Left lung (tissue), 10 donors: ENCODE data around the gene GAS2. TPM values are rescaled to one million over a fixed set of nuclear protein-coding genes. Genes with fewer than 3 reads are reported as not detected.
A peak's percentile ranks its signal among the peaks of the same experiment; 100 is the strongest.

Experiments used
- ATAC-seq: fragments of 200-7000 bp; cut with Tn5 transposase; one replicate; pipeline ENCODE4 v1.9.1; 2020; ENCODE audit warnings: moderate library complexity
- DNase-seq, 4 donors: peaks; one replicate each; pipeline ENCODE4 v3.0.0-alpha.2; 2013 to 2020
- H3K27ac ChIP-seq, 2 donors: fragments of 200-600 bp; sonication (generic) in 1 of 2; one replicate each; pipeline versions ENCODE4 v1.5.0 to v1.8.0; 2020 to 2021
- H3K27me3 ChIP-seq, 2 donors: fragments of 200-600 bp; sonication (generic) in 1 of 2; one replicate each; pipeline versions ENCODE4 v1.5.0 to v1.8.0; 2020 to 2021
- H3K36me3 ChIP-seq, 2 donors: fragments of 200-600 bp; sonication (generic) in 1 of 2; one replicate each; pipeline versions ENCODE4 v1.5.0 to v1.8.0; 2020 to 2021
- H3K4me1 ChIP-seq, 2 donors: fragments of 200-600 bp; one replicate each; pipeline ENCODE4 v1.8.0; 2021
- H3K4me3 ChIP-seq, 2 donors: fragments of 200-600 bp; sonication (generic) in 1 of 2; one replicate each; pipeline versions ENCODE4 v1.5.0 to v1.8.0; 2020 to 2021; ENCODE audit warnings: mild to moderate bottlenecking in 1 of 2
- H3K9me3 ChIP-seq, 2 donors: fragments of 200-600 bp; sonication (generic) in 1 of 2; one replicate each; pipeline versions ENCODE4 v1.5.0 to v1.8.0; 2020 to 2021
- intact Hi-C, 2 donors: fragments of 100-400 bp; cut with DNase I; formaldehyde crosslinking; loops; one replicate each; pipeline versions ENCODE4 v1.11.2 to v1.14.2; 2022
- polyA plus RNA-seq, 6 donors: library from polyadenylated mRNA; unstranded; fragments of 120-200 nt; gene quantifications; one replicate each; pipeline ENCODE4 v1.2.1, GENCODE V29; 2013; ENCODE audit not compliant: insufficient read length in 6 of 6
- total RNA-seq, 2 donors: library from RNA; stranded (reverse); fragmentation: NEBNext Ultra II Directional; extraction: Animal tissue kit (Norgen Biotek cat#: 25700); gene quantifications; one replicate each; pipeline ENCODE4 v1.2.1, GENCODE V29; 2021
- TF ChIP-seq, protein P1 (sequence below), 2 donors: fragments of 200-600 bp; sonication (generic) in 1 of 2; IDR thresholded peaks; one replicate each; pipeline versions ENCODE4 v1.5.0 to v1.8.0; 2021; ENCODE audit warnings: antibody characterized with exemption in 2 of 2
- donor health status: DM: no; HTN: yes; CAD: no.
- donor health status: DM: no; HTN: no; CAD: no.

The GAS2 gene
- total and polyA plus RNA-seq, 8 donors = 0.96 to 12.0 (median 9.7) TPM

DNA sequence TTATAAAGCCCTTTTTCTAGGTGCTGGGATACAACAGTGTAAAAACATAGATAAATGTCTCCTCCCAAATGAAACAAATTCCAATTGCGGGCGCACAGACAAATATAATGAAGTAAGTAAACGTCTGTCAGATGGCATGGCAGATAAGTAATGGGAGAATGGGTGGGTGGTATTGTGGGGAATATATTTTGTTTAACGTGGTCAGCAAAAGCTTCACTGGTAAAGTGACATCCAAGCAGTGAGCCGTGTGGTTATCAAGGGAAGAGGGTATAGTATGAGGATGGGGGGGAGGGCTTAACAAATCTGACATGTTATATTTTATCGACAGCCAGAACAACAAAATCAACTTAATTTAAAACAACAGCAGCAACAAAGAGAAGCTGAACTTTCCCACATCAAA lies 162.0 kb downstream of the GAS2 start:
- Histone ChIP-seq H3K27me3 (no peaks in the 10 kb centered on the region), H3K9me3 (no peaks in the 10 kb centered on the region), H3K4me1 (peaks cover 0 to 16% of the 10 kb centered on the region in 2 donors), H3K4me3 (peak overlapping the region in 1 of 2 donors; percentile 88), H3K36me3 (peaks cover 0 to 15% of the 10 kb centered on the region in 2 donors), H3K27ac (no peak overlapping the region)
- ATAC-seq = no peak
- intact Hi-C loops = no loop called here
- DNase-seq = no peak
- TF ChIP-seq, protein P1, sequence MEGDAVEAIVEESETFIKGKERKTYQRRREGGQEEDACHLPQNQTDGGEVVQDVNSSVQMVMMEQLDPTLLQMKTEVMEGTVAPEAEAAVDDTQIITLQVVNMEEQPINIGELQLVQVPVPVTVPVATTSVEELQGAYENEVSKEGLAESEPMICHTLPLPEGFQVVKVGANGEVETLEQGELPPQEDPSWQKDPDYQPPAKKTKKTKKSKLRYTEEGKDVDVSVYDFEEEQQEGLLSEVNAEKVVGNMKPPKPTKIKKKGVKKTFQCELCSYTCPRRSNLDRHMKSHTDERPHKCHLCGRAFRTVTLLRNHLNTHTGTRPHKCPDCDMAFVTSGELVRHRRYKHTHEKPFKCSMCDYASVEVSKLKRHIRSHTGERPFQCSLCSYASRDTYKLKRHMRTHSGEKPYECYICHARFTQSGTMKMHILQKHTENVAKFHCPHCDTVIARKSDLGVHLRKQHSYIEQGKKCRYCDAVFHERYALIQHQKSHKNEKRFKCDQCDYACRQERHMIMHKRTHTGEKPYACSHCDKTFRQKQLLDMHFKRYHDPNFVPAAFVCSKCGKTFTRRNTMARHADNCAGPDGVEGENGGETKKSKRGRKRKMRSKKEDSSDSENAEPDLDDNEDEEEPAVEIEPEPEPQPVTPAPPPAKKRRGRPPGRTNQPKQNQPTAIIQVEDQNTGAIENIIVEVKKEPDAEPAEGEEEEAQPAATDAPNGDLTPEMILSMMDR (IDR thresholded peaks at IDR 0.05) = no peak

DNA sequence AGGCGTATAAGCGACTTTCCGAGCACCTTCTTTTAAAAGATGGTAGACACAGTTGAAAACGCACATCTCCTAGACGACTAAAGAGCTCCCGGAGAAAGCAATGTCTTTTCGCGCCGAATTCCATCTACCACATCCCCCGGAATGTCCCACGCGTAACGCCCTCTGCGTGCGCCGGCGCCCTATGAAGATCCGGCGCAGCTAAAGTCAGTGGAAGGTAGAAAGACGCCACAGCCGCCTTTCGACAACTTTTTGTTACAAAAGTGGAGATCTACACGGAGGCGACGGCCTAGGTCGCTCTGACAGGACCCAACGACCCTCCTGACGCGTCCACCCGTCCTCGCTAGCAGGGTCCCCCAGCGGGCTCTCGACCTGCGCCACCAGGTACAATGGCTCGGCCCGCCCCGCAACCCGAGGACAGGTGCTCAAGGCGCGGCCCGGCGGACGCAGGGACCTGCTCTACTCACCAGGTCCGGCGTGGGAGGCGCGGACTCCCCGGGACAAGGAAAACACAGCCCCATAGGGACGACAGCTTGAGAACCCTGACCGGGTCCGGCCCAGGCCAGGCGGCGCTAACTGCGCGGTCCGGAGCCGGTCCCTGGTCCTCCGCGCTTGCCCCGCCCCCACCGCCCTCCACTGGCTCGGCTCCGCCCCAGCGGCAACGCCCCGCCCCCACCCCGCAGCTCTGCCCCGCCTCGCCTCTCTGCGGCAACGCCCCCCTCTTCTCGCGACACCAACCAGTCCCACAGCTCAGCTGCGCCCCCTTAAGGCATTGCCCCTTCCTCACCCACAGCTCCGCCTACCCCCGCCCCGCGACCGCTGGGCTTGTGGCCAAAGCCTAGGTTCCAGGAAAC lies 163.0 kb downstream of the GAS2 start, which contains the start of gene SVIP:
TSS of gene SVIP (minus strand) at position 571 of the 851 bp plus-strand sequence. CDS start at position 518, 53 bp downstream.
- DNase-seq = peak; percentile 80 to 98 (median 94)
- H3K4me1 ChIP-seq = peaks cover 0 to 16% of the 10 kb centered on the region in 2 donors
- peak; percentile 99 for ATAC-seq
- H3K36me3 ChIP-seq = peaks cover 0 to 9% of the 10 kb centered on the region in 2 donors
- intact Hi-C loops = no loop called here
- TF ChIP-seq, protein P1 (IDR thresholded peaks at IDR 0.05) = peak; percentile 33 to 64
- peak within 1 kb of the TSS; percentile 88 for H3K4me3 ChIP-seq
- peak within 1 kb of the TSS; percentile 83 to 85 for H3K27ac ChIP-seq
- H3K9me3 ChIP-seq = no peaks in the 10 kb centered on the region
- H3K27me3 ChIP-seq = no peaks in the 10 kb centered on the region

DNA sequence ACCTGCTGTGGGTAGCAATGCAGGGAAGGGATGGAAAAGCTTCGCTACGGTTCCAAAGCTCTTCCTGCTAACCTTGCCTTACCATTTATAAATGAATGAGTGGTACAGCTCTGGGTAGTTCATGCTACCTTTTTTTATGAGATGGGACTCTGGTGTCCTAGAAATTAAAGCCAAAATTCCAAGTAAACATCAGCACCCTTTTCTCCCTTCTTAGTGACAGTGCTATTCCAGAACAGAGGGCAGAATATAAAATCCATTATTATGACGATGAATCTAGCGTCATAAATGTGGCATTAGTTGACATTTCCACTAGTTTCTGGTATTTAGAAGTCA lies 163.6 kb downstream of the GAS2 start:
- peak overlapping the region in 1 of 2 donors; percentile 24 for H3K27ac ChIP-seq
- H3K4me3 ChIP-seq = peak overlapping the region; percentile 88
- intact Hi-C loops = no loop called here
- peaks cover 0 to 16% of the 10 kb centered on the region in 2 donors for H3K4me1 ChIP-seq
- ATAC-seq = no peak
- H3K9me3 ChIP-seq = no peaks in the 10 kb centered on the region
- H3K36me3 ChIP-seq = peaks cover 0 to 4% of the 10 kb centered on the region in 2 donors
- H3K27me3 ChIP-seq = no peaks in the 10 kb centered on the region
- DNase-seq = no peak
- TF ChIP-seq, protein P1 (IDR thresholded peaks at IDR 0.05) = no peak

DNA sequence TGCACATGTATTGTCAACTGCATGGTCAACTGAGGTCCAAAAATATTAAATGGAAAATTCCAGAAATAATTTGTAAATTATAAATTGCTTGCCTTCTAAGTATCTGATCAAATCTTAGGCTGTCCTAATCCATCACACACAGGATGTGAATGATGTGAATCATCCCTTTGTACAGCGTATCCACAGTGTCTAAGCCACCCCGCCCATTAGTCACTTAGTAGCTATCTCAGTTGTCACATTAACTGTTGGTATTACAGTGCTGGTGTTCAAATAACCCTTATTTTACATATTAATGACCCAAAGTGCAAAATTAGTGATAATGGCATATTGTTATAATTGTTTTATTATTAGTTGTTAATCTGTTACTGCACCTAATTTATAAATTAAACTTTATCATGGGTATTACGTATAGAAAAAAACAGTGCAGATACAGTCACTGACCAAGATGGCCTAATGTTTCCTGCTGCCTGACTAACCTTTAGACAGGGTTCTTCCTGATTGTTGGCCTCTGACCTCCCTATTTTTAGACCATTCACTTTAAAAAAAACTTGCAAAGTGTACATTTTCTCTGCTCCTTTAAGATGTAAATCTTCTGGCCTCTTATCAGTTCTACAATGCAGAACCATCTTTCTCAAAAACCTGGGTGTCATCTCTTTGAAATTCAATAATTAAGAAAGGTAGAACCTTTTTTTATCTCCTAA lies 166.1 kb downstream of the GAS2 start:
- TF ChIP-seq, protein P1 (IDR thresholded peaks at IDR 0.05) = no peak

DNA sequence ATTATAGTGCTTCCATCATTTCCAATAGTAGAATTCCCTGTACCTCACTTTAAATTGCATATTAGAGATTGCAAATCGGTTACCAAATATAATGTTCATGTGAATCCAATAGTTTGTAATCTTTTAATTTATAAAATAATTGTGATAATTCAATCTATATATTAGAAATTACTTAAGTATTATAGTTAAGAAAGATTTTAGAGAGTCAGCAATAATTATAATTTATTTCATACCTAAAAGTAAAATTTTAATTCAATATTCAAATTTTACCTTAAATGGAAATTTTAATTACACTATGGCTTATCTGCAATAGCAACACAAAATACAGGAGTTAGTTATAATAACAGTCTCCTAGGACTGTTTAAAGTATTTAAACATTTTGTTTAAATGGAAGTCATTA lies 180.3 kb downstream of the GAS2 start:
- TF ChIP-seq, protein P1 (IDR thresholded peaks at IDR 0.05) = no peak
- no peaks in the 10 kb centered on the region for H3K27me3 ChIP-seq
- intact Hi-C loops = no loop called here
- no peak overlapping the region for H3K4me3 ChIP-seq
- DNase-seq (no peak), ATAC-seq (no peak)
- no peak overlapping the region for H3K27ac ChIP-seq
- H3K4me1 ChIP-seq = no peaks in the 10 kb centered on the region
- H3K36me3 ChIP-seq = no peaks in the 10 kb centered on the region
- no peaks in the 10 kb centered on the region for H3K9me3 ChIP-seq

More for the DNA sequence above, 166.1 kb downstream of the GAS2 start:
- no peak for ATAC-seq
- Histone ChIP-seq H3K4me1 (peaks cover 0 to 16% of the 10 kb centered on the region in 2 donors), H3K27ac (no peak overlapping the region), H3K4me3 (no peak overlapping the region), H3K27me3 (no peaks in the 10 kb centered on the region), H3K36me3 (no peaks in the 10 kb centered on the region), H3K9me3 (no peaks in the 10 kb centered on the region)
- intact Hi-C loops = no loop called here
- no peak for DNase-seq
